T-helper 17 cell (primary cell): Measurements from ENCODE around the gene SNORC. TPM values are rescaled to one million over a fixed set of nuclear protein-coding genes. Genes with fewer than 3 reads are reported as not detected.
A peak's percentile ranks its signal among the peaks of the same experiment; 100 is the strongest.

ENCODE experiments used
- ATAC-seq: fragments of 150-1000 bp; cut with Tn5 transposase; 2 replicates; pipeline ENCODE4 v1.10.0; 2021; ENCODE audit warnings: mild to moderate bottlenecking, moderate library complexity
- DNase-seq, 3 donors: peaks; one replicate each; pipeline versions ENCODE4 v3.0.0 to v3.0.0-alpha.2; 2020 to 2021
- H3K9me3 ChIP-seq: one replicate; pipeline ENCODE4 v1.7.0; 2013; ENCODE audit warnings: low read length, mild to moderate bottlenecking; ENCODE audit not compliant: control insufficient read depth, poor library complexity, severe bottlenecking
- H3K27ac Mint-ChIP-seq: one replicate; pipeline ENCODE4 v1.8.0; 2022; ENCODE audit warnings: mild to moderate bottlenecking, moderate library complexity, mixed read lengths
- H3K27me3 Mint-ChIP-seq: one replicate; pipeline ENCODE4 v1.8.0; 2022; ENCODE audit warnings: mixed read lengths
- H3K36me3 Mint-ChIP-seq: one replicate; pipeline ENCODE4 v1.8.0; 2022; ENCODE audit warnings: low read depth, mixed read lengths
- H3K4me1 Mint-ChIP-seq: one replicate; pipeline ENCODE4 v1.8.0; 2022; ENCODE audit warnings: mild to moderate bottlenecking, mixed read lengths
- H3K4me3 Mint-ChIP-seq: one replicate; pipeline ENCODE4 v1.8.0; 2022; ENCODE audit warnings: mild to moderate bottlenecking, moderate library complexity, mixed read lengths
- total RNA-seq, 4 donors: library from RNA in 2 of 4; stranded (reverse) in 2 of 4; gene quantifications; one replicate each; pipeline ENCODE4 v1.2.3 and lab custom pipeline; 2022 to 2026

SNORC gene
- total RNA-seq, 2 donors from 2014 or later, result 1.0 TPM

GRCh38 chr2:232888099-232888836 lies 18.2 kb downstream of the SNORC start:
- Mint-ChIP-seq H3K4me3 (no peak overlapping the region), H3K27ac (no peak overlapping the region), H3K27me3 (peaks cover 47% of the 10 kb centered on the region), H3K4me1 (peaks cover 10% of the 10 kb centered on the region), H3K36me3 (no peaks in the 10 kb centered on the region)
- no peak for DNase-seq
- ATAC-seq, result no peak
- no peaks in the 10 kb centered on the region for H3K9me3 ChIP-seq

GRCh38 chr2:232888839-232889529 lies 18.9 kb downstream of the SNORC start:
- no peaks in the 10 kb centered on the region for H3K36me3 Mint-ChIP-seq
- H3K27me3 Mint-ChIP-seq, result peaks cover 47% of the 10 kb centered on the region
- no peaks in the 10 kb centered on the region for H3K9me3 ChIP-seq
- H3K4me3 Mint-ChIP-seq, result no peak overlapping the region
- ATAC-seq, result no peak
- peaks cover 10% of the 10 kb centered on the region for H3K4me1 Mint-ChIP-seq
- H3K27ac Mint-ChIP-seq, result no peak overlapping the region
- no peak for DNase-seq

GRCh38 chr2:232889876-232890401 lies 19.9 kb downstream of the SNORC start:
- no peaks in the 10 kb centered on the region for H3K9me3 ChIP-seq
- peaks cover 10% of the 10 kb centered on the region for H3K4me1 Mint-ChIP-seq
- no peak for ATAC-seq
- H3K27ac Mint-ChIP-seq, result no peak overlapping the region
- H3K4me3 Mint-ChIP-seq, result no peak overlapping the region
- no peaks in the 10 kb centered on the region for H3K36me3 Mint-ChIP-seq
- DNase-seq, result no peak
- peaks cover 47% of the 10 kb centered on the region for H3K27me3 Mint-ChIP-seq

DNA sequence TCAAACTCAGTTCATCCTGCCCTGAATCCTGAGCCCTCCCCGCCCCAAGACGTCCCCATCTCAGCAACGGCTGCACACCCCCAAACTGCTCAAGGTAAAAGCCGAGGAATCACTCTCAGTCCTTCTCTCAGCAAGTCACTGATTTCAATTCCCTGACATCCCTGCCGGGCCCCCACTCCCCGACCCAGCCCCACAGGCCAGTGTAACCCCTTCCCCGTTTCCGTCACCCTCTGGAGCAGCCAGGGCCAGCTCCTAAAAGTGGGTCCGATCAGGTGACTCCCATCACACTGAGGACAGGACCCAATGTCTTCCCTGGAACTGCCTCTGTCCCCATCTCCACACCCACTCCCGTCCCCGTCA lies 20.5 kb downstream of the SNORC start:
- Mint-ChIP-seq H3K36me3 (no peaks in the 10 kb centered on the region), H3K27me3 (peaks cover 47% of the 10 kb centered on the region), H3K4me3 (no peak overlapping the region), H3K4me1 (peaks cover 10% of the 10 kb centered on the region), H3K27ac (no peak overlapping the region)
- no peaks in the 10 kb centered on the region for H3K9me3 ChIP-seq
- ATAC-seq (no peak), DNase-seq (no peak)

DNA sequence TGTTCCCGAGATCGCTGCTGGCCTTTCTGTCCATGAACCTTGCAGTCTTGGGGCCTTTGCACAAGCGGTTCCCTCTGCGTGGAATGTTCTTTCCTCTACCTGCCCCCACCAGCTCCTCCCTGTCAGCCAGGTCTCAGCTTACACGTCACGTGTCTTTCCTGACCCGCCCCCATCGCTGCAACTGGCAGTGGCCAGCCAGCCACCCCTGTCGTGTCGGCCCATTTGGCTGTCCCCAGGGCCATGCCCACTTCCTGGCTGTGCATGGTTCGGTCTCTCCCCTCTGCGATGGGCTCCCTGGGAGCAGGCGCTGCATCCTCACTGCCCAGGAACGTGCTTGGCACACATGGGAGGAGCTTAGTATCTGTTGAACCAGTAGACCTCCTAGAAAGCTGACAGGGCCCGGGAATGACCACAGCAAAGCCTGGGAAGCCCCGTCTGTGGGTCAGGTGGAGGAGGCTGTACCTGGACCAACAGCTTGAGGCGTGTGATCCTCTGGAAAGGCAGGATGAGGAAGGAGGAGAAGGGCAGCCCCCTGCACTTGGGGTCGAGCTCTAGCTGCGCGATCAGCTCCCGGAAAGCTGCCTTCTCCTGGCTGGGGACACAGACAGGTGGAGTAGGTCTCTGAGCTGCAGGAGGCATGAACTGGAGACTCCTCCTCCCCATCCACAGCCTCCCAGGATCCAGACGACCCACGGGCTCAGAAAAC lies 21.0 kb downstream of the SNORC start:
- ATAC-seq (no peak), DNase-seq (no peak)
- peaks cover 44% of the 10 kb centered on the region for H3K27me3 Mint-ChIP-seq
- no peak overlapping the region for H3K27ac Mint-ChIP-seq
- no peaks in the 10 kb centered on the region for H3K9me3 ChIP-seq
- peak overlapping the region; percentile 21 for H3K4me3 Mint-ChIP-seq
- no peaks in the 10 kb centered on the region for H3K36me3 Mint-ChIP-seq
- H3K4me1 Mint-ChIP-seq, result peaks cover 8% of the 10 kb centered on the region

GRCh38 chr2:232891621-232892071 lies 21.6 kb downstream of the SNORC start:
- Mint-ChIP-seq H3K36me3 (no peaks in the 10 kb centered on the region), H3K4me3 (no peak overlapping the region), H3K27ac (no peak overlapping the region), H3K4me1 (peaks cover 6% of the 10 kb centered on the region), H3K27me3 (peaks cover 41% of the 10 kb centered on the region)
- no peak for ATAC-seq
- DNase-seq, result no peak
- H3K9me3 ChIP-seq, result no peaks in the 10 kb centered on the region

- no peak overlapping the region for H3K4me3 Mint-ChIP-seq
- H3K4me1 Mint-ChIP-seq, result peaks cover 6% of the 10 kb centered on the region
- no peaks in the 10 kb centered on the region for H3K9me3 ChIP-seq
- DNase-seq, result no peak
- peaks cover 41% of the 10 kb centered on the region for H3K27me3 Mint-ChIP-seq
- H3K27ac Mint-ChIP-seq, result no peak overlapping the region
- H3K36me3 Mint-ChIP-seq, result no peaks in the 10 kb centered on the region
- ATAC-seq, result no peak
These were observed 22.2 kb downstream of the SNORC start for GRCh38 chr2:232892221-232892620.

- H3K4me1 Mint-ChIP-seq, result peaks cover 6% of the 10 kb centered on the region
- no peak overlapping the region for H3K27ac Mint-ChIP-seq
- H3K4me3 Mint-ChIP-seq, result no peak overlapping the region
- DNase-seq (no peak), ATAC-seq (no peak)
- H3K36me3 Mint-ChIP-seq, result no peaks in the 10 kb centered on the region
- H3K27me3 Mint-ChIP-seq, result peaks cover 41% of the 10 kb centered on the region
- no peaks in the 10 kb centered on the region for H3K9me3 ChIP-seq
These were observed 22.8 kb downstream of the SNORC start for GRCh38 chr2:232892843-232893242.

DNA sequence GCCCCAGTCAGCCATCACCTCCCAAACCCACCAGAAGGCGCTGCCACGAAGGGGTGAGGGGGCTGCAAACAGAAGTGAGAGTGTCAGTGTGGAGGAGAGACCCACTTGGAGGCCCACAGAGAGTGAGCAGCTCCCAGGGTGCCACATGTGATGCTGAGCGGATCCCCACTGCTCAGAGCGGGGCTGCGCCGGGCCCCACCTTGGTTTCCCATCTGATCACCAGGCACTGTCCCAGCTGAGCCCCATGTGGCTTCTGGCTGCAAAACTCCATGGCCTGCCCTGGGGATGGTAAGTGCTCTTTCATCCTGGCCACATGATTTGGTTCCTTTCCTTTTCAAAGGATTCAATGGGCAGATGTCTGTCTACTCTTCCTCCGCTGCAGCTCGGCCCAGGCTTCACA lies 23.8 kb downstream of the SNORC start:
- Mint-ChIP-seq H3K36me3 (no peaks in the 10 kb centered on the region), H3K27me3 (peaks cover 39% of the 10 kb centered on the region), H3K4me3 (no peak overlapping the region), H3K27ac (no peak overlapping the region), H3K4me1 (peaks cover 6% of the 10 kb centered on the region)
- no peaks in the 10 kb centered on the region for H3K9me3 ChIP-seq
- DNase-seq, result no peak
- no peak for ATAC-seq

GRCh38 chr2:232894251-232894650 lies 24.2 kb downstream of the SNORC start:
- Mint-ChIP-seq H3K4me1 (peaks cover 5% of the 10 kb centered on the region), H3K27ac (no peak overlapping the region), H3K36me3 (no peaks in the 10 kb centered on the region), H3K27me3 (peaks cover 37% of the 10 kb centered on the region), H3K4me3 (no peak overlapping the region)
- DNase-seq (no peak), ATAC-seq (no peak)
- no peaks in the 10 kb centered on the region for H3K9me3 ChIP-seq

DNA sequence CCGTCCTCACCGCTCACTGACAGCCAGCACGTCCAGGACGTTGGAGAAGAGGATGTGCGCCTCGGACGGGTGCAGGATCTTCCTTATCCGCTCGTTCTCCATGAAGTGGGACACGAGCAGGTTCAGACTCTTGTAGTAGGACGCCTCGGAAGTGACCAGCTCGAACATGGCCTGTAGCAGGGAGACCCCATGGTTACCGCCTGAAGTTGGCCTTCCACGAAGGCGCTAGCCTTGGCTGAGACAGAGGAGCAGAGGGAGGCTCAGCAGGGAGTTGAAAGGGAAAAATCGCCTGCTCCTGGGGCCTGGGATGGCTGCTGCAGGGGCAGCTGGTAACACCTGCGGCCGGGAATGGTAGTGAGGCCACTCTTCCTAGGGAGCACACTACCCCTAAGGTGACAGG lies 24.7 kb downstream of the SNORC start:
- no peak for ATAC-seq
- Mint-ChIP-seq H3K27ac (no peak overlapping the region), H3K4me3 (no peak overlapping the region), H3K4me1 (peaks cover under 1% of the 10 kb centered on the region), H3K27me3 (peaks cover 35% of the 10 kb centered on the region), H3K36me3 (no peaks in the 10 kb centered on the region)
- no peaks in the 10 kb centered on the region for H3K9me3 ChIP-seq
- DNase-seq, result no peak

DNA sequence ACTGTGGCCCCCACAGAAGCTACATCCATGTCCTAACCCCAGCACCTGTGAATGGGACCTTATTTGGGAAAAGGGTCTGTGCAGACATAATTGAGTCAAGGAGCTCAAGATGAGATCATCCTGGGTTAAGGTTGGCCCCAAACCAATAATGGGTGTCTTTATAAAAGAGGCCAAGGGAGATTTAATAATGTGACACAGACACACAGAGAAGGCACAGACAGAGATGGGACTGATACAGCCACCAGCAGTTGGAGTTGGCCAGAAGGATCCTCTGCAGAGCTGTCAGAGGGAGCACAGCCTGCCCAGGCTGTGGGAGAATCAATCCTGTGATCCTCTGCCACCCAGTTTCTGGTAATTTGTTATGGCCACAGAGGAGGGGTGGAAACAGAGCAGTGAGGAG lies 26.0 kb downstream of the SNORC start:
- no peaks in the 10 kb centered on the region for H3K9me3 ChIP-seq
- ATAC-seq (no peak), DNase-seq (no peak)
- H3K4me3 Mint-ChIP-seq, result no peak overlapping the region
- H3K27ac Mint-ChIP-seq, result no peak overlapping the region
- no peaks in the 10 kb centered on the region for H3K36me3 Mint-ChIP-seq
- H3K27me3 Mint-ChIP-seq, result peaks cover 22% of the 10 kb centered on the region
- H3K4me1 Mint-ChIP-seq, result no peaks in the 10 kb centered on the region
